Measurements from ENCODE around the gene SLC25A19. TPM values are rescaled to one million over a fixed set of nuclear protein-coding genes. Genes with fewer than 3 reads are reported as not detected.
"Not testable (repeated sequence)": the region's sequence is repeated elsewhere in the genome, so short reads cannot be mapped to it uniquely, and the experiment has no call there.

Gene SLC25A19
- total RNA-seq, 1 experiment from 2014 or later: 29.0 TPM

- DNase-seq (ENCODE audit: low read depth, low spot score) (no peak), ATAC-seq (no peak)
- Histone ChIP-seq H3K27me3 (ENCODE audit: control insufficient read depth, insufficient read depth, low read length) (no peaks in the 10 kb centered on the region), H3K4me1 (ENCODE audit: control insufficient read depth, insufficient read depth, low read length) (peaks cover 5% of the 10 kb centered on the region), H3K36me3 (ENCODE audit: control insufficient read depth, insufficient read depth, low read length) (peaks cover 2% of the 10 kb centered on the region; the same call in 1 of the 2 replicates), H3K27ac (ENCODE audit: low read length) (no peak overlapping the region), H3K4me3 (ENCODE audit: low read depth in 2 of 2, low read length in 2 of 2) (no peak overlapping the region), H3K9me3 (ENCODE audit: control insufficient read depth, insufficient read depth, low read depth, low read length) (no peaks in the 10 kb centered on the region)
- TF ChIP-seq SIN3A (IDR thresholded peaks at IDR 0.05; ENCODE audit: borderline replicate concordance, insufficient read depth, low read depth, low read length): no peak
- TF ChIP-seq CTCF (IDR thresholded peaks at IDR 0.05): no peak
- BruUV-seq (replicated peaks): no TSS peak
- intact Hi-C loops (cut with micrococcal nuclease; ENCODE audit: unreplicated experiment): no loop called here
- ChIA-PET CTCF (interaction anchor here (0.7 to 1.5 kb wide), 2 partner anchors 14 to 173 kb away, joined by 3 to 8 read pairs; partner anchors contain the start of gene MIF4GD), POLR2A (interaction anchor here (0.6 to 0.8 kb wide), 2 partner anchors 11 to 52 kb away, joined by 3 to 4 read pairs; no protein-coding TSS in a partner anchor)
- in situ Hi-C loops (cut with HindIII; ENCODE audit: low pct_unique_long_range_greater_than_20kb, low sequenced_read_pairs): no loop called here
Measured at GRCh38 chr17:75285123-75285522, 4.1 kb downstream of the SLC25A19 start.

- H3K4me1 ChIP-seq (ENCODE audit: control insufficient read depth, insufficient read depth, low read length); H3K27ac ChIP-seq (ENCODE audit: low read length); CTCF ChIA-PET; BruUV-seq (replicated peaks); H3K27me3 ChIP-seq (ENCODE audit: control insufficient read depth, insufficient read depth, low read length); H3K36me3 ChIP-seq (ENCODE audit: control insufficient read depth, insufficient read depth, low read length); ATAC-seq; POLR2A ChIA-PET; in situ Hi-C loops (cut with HindIII; ENCODE audit: low pct_unique_long_range_greater_than_20kb, low sequenced_read_pairs); H3K9me3 ChIP-seq (ENCODE audit: control insufficient read depth, insufficient read depth, low read depth, low read length); H3K4me3 ChIP-seq (ENCODE audit: low read depth in 2 of 2, low read length in 2 of 2); intact Hi-C loops (cut with micrococcal nuclease; ENCODE audit: unreplicated experiment); DNase-seq (ENCODE audit: low read depth, low spot score): not testable (repeated sequence)
Measured at GRCh38 chr17:75280189-75280588, 9.0 kb downstream of the SLC25A19 start.

- intact Hi-C loops (cut with micrococcal nuclease; ENCODE audit: unreplicated experiment): no loop called here
- BruUV-seq (replicated peaks): no TSS peak
- Histone ChIP-seq H3K9me3 (ENCODE audit: control insufficient read depth, insufficient read depth, low read depth, low read length) (no peaks in the 10 kb centered on the region), H3K4me1 (ENCODE audit: control insufficient read depth, insufficient read depth, low read length) (peaks cover 4% of the 10 kb centered on the region; the same call in 1 of the 2 replicates), H3K27ac (ENCODE audit: low read length) (no peak overlapping the region), H3K36me3 (ENCODE audit: control insufficient read depth, insufficient read depth, low read length) (no peaks in the 10 kb centered on the region), H3K4me3 (ENCODE audit: low read depth in 2 of 2, low read length in 2 of 2) (no peak overlapping the region), H3K27me3 (ENCODE audit: control insufficient read depth, insufficient read depth, low read length) (no peaks in the 10 kb centered on the region)
- DNase-seq (ENCODE audit: low read depth, low spot score) (no peak), ATAC-seq (no peak)
- TF ChIP-seq SIN3A (IDR thresholded peaks at IDR 0.05; ENCODE audit: borderline replicate concordance, insufficient read depth, low read depth, low read length) (no peak), CTCF (IDR thresholded peaks at IDR 0.05) (no peak), POLR2AphosphoS5 (IDR thresholded peaks at IDR 0.05; ENCODE audit: low read depth, low read length) (no peak), REST (IDR thresholded peaks at IDR 0.05; ENCODE audit: insufficient read depth in 1 of 2, low read depth in 2 of 2, low read length in 1 of 2) (no peak), TCF7L2 (IDR thresholded peaks at IDR 0.05; ENCODE audit: low read depth, low read length) (no peak)
- in situ Hi-C loops (cut with HindIII; ENCODE audit: low pct_unique_long_range_greater_than_20kb, low sequenced_read_pairs): no loop called here
- CTCF ChIA-PET: interaction anchor here (0.5 kb wide), 1 partner anchor 130 kb away, joined by 3 read pairs; no protein-coding TSS in a partner anchor
- POLR2A ChIA-PET: interaction anchor here (0.7 kb wide), 1 partner anchor 241 kb away, joined by 3 read pairs; no protein-coding TSS in a partner anchor
Measured at GRCh38 chr17:75277664-75278071, 11.6 kb downstream of the SLC25A19 start.
